ENCODE data around the gene FZR1.

Gene FZR1

DNA sequence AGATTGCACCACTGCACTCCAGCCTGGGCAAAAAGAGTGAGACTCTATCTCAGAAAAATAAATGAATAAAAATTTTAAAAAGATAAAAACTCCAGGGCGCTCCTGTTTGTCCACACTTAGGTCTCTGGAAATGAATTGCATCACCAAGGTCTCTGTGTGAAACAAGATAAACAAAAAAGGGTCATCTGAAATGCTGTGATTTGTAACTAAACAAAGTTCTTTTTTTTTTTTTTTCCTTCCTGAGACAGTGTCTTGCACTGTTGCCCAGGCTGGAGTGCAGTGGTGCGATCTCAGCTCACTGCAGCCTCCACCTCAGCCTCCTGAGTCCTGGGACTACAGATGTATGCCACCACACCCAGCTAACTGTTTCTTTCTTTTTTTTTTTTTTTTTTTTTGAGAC is 11.5 kb downstream of the FZR1 start:
- ChIA-PET POLR2A (ENCODE audit: low non-redundant PET) (no interaction called here), CTCF (no interaction called here)
- H3K27ac ChIP-seq: peak overlapping the region; percentile 81
- TF ChIP-seq, protein P1, sequence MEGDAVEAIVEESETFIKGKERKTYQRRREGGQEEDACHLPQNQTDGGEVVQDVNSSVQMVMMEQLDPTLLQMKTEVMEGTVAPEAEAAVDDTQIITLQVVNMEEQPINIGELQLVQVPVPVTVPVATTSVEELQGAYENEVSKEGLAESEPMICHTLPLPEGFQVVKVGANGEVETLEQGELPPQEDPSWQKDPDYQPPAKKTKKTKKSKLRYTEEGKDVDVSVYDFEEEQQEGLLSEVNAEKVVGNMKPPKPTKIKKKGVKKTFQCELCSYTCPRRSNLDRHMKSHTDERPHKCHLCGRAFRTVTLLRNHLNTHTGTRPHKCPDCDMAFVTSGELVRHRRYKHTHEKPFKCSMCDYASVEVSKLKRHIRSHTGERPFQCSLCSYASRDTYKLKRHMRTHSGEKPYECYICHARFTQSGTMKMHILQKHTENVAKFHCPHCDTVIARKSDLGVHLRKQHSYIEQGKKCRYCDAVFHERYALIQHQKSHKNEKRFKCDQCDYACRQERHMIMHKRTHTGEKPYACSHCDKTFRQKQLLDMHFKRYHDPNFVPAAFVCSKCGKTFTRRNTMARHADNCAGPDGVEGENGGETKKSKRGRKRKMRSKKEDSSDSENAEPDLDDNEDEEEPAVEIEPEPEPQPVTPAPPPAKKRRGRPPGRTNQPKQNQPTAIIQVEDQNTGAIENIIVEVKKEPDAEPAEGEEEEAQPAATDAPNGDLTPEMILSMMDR (conservative IDR thresholded peaks at IDR 0.05; ENCODE audit: low read depth): no peak
- DNase-seq (ENCODE audit: low spot score): no peak

DNA sequence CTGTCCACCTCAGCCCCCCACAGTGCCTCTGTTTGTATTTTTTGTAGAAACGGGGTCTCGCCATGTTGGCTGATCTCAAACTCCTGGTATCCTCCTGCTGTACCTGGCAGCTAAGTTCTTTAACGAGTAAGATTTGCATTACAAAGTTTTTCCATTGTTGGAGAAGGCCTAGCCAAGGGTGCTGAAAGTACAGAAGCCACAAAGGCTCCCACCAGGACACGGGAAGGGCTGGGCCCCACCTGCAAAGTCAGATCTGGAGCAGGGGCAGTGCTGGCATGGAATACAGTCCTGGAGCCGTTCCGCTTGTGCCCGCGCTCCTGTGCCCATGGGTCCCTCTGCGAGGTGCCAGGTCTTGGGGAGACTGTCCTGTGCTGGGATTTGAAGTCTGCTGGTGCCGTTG is 12.1 kb downstream of the FZR1 start:
- DNase-seq (ENCODE audit: low spot score): no peak
- POLR2A ChIA-PET (ENCODE audit: low non-redundant PET): no interaction called here
- TF ChIP-seq, protein P1 (conservative IDR thresholded peaks at IDR 0.05; ENCODE audit: low read depth): no peak
- peak overlapping the region; percentile 81 for H3K27ac ChIP-seq
- CTCF ChIA-PET: no interaction called here

- ChIA-PET CTCF (no interaction called here), POLR2A (ENCODE audit: low non-redundant PET) (no interaction called here)
- DNase-seq (ENCODE audit: low spot score): no peak
- peak overlapping the region; percentile 81 for H3K27ac ChIP-seq
- TF ChIP-seq, protein P1 (conservative IDR thresholded peaks at IDR 0.05; ENCODE audit: low read depth): no peak
Observed at GRCh38 chr19:3518659-3519058, 12.5 kb downstream of the FZR1 start.

- TF ChIP-seq, protein P1 (conservative IDR thresholded peaks at IDR 0.05; ENCODE audit: low read depth): no peak
- ChIA-PET POLR2A (ENCODE audit: low non-redundant PET) (no interaction called here), CTCF (no interaction called here)
- no peak for DNase-seq (ENCODE audit: low spot score)
- peak overlapping the region; percentile 81 for H3K27ac ChIP-seq
Observed at GRCh38 chr19:3519126-3519525, 13.0 kb downstream of the FZR1 start.

DNA sequence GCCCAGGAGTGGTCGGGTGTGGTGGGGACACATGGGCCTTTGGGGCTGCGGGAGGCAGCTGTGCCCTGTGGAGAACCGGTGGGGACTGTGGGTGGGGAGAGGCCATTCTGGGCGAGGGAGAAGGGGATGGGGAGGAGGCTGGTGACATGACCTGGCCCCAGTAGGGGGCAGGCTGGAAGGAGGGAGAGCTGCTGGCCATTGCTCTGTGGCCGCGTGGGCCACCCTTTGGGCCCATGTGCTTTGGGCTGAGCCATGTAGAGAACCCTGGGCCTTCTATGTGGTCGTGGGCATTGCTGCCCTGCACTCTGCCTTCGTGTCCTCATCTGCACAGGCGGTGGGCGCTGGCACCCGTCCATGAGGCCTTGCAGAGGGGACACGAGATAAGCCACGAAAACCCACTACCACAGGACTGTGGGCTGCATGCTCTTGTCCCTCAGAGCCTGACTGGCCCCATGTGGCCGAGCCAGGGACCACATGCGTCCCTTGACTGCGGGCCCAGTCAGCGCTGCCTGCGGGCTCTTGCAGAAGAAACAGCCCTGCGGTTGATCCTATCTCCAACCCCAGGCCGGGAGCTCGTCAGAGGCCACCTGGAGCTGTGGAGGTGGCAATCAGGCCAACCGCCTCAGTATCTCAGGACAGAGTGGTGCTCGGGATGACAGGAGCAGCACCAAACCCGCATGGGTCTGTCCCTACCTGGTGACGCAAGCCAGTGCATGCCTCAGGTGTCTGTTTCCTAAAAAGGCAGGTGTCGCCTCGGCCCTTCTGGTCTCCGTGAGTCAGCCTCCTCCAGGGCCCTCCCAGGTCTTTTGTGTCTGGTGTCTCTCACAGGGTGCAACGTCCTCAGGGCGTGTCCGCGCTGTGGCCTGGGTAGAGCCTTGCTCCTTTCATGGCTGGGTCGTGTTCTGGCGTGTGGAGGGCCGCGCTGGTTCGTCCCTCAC is 14.3 kb downstream of the FZR1 start:
- peak; percentile 56 for DNase-seq (ENCODE audit: low spot score)
- CTCF ChIA-PET: no interaction called here
- H3K27ac ChIP-seq: peak overlapping the region; percentile 81
- TF ChIP-seq, protein P1 (conservative IDR thresholded peaks at IDR 0.05; ENCODE audit: low read depth): no peak
- POLR2A ChIA-PET (ENCODE audit: low non-redundant PET): no interaction called here

DNA sequence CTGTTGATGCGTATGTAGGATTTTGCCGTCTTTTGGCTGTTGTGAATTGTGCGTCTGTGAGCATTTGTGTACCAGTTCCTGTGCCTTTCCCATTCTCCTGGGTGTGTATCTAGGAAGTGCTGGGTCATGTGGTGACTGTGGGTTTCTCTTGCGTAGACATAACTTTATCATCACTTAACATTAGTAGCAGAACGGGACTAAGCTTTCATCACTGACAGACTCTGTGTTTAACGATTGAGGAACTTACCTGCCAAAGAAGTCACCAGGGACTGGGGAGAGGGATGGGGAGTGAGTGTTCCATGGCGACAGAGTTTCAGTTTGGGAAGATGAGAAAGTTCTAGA is 15.0 kb downstream of the FZR1 start:
- TF ChIP-seq, protein P1 (conservative IDR thresholded peaks at IDR 0.05; ENCODE audit: low read depth): no peak
- DNase-seq (ENCODE audit: low spot score): no peak
- H3K27ac ChIP-seq: peak overlapping the region; percentile 81
- ChIA-PET CTCF (interaction anchor here (0.6 kb wide), 1 partner anchor 23 kb away, joined by 5 read pairs; no protein-coding TSS in a partner anchor), POLR2A (ENCODE audit: low non-redundant PET) (no interaction called here)

All from RWPE1 (cell line).